WERI-Rb-1 (cell line): Measurements from ENCODE around the gene OR2T1.

ENCODE experiments used
- DNase-seq: peaks from one replicate; pipeline ENCODE4 v3.0.0-alpha.2; 2020
- H3K27ac ChIP-seq: fragments of 250-450 bp; sonication (Bioruptor Pico); 2 replicates; pipeline ENCODE4 v1.5.1; 2020; ENCODE audit warnings: mild to moderate bottlenecking, moderate library complexity
- H3K27me3 ChIP-seq: fragments of 250-450 bp; sonication (Bioruptor Pico); 2 replicates; pipeline ENCODE4 v1.5.1; 2021; ENCODE audit warnings: mild to moderate bottlenecking, low read depth, moderate library complexity; ENCODE audit not compliant: insufficient read depth, severe bottlenecking
- H3K36me3 ChIP-seq: fragments of 250-450 bp; sonication (Bioruptor Pico); 2 replicates; pipeline ENCODE4 v1.5.1; 2020; ENCODE audit warnings: mild to moderate bottlenecking, moderate library complexity
- H3K4me3 ChIP-seq: 2 replicates; pipeline ENCODE4 v1.5.1; 2011; ENCODE audit warnings: low read depth, mild to moderate bottlenecking, control low read depth, low read length
- H3K9me3 ChIP-seq: fragments of 250-450 bp; sonication (Bioruptor Pico); 2 replicates; pipeline ENCODE4 v1.5.1; 2021; ENCODE audit warnings: mild to moderate bottlenecking, moderate library complexity; ENCODE audit not compliant: severe bottlenecking
- CTCF ChIP-seq: IDR thresholded peaks from 2 replicates; pipeline ENCODE4 v1.5.1; 2011; ENCODE audit warnings: low read depth, mild to moderate bottlenecking, control low read depth, inconsistent platforms, low read length

The OR2T1 gene, protein sequence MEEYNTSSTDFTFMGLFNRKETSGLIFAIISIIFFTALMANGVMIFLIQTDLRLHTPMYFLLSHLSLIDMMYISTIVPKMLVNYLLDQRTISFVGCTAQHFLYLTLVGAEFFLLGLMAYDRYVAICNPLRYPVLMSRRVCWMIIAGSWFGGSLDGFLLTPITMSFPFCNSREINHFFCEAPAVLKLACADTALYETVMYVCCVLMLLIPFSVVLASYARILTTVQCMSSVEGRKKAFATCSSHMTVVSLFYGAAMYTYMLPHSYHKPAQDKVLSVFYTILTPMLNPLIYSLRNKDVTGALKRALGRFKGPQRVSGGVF

GRCh38 chr1:248402748-248403147 lies at the start of gene OR2T1:
Gene OR2T1, plus strand, starts transcription at chr1:248403048. Its CDS starts 3,100 bp downstream, at chr1:248406148.
- no peak for DNase-seq
- H3K27ac ChIP-seq: no peak within 1 kb of the TSS
- peaks cover 44% of the 10 kb centered on the region for H3K27me3 ChIP-seq
- H3K4me3 ChIP-seq: no peak within 1 kb of the TSS
- TF ChIP-seq CTCF: no peak
- no peaks in the 10 kb centered on the region for H3K36me3 ChIP-seq
- peaks cover 13% of the 10 kb centered on the region for H3K9me3 ChIP-seq

GRCh38 chr1:248359415-248359814 lies 43.4 kb upstream of the OR2T1 start:
- no peak for TF ChIP-seq CTCF
- H3K4me3 ChIP-seq: no peak overlapping the region
- H3K36me3 ChIP-seq: no peaks in the 10 kb centered on the region
- DNase-seq: no peak
- no peak overlapping the region for H3K27ac ChIP-seq
- peaks cover 82% of the 10 kb centered on the region for H3K27me3 ChIP-seq
- H3K9me3 ChIP-seq: peaks cover 1% of the 10 kb centered on the region

DNA sequence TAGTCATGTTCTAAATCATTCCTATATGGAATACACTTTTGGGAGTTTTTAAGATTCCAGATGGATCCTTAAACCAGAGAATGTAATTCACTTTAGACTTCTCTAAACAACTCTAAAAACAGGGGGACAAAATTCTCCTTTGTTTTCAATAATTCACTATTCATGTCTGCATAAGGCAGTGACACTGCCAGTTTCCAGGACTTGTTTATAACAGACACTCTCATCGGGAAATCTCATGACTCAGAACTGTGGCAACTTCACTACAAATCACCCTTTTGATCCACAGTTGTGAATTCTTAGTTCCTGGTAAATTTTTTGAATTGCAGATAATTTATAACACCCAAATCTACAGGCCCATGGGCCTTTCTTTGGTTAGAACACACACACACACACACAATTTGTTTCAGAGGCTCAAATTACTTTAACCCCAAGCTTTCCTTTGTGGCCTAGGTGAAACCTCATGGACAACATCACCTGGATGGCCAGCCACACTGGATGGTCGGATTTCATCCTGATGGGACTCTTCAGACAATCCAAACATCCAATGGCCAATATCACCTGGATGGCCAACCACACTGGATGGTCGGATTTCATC lies 41.6 kb upstream of the OR2T1 start, which contains the start of gene OR2T4:
Gene OR2T4 (plus strand): TSS at position 545 of the 595 bp plus-strand sequence. CDS start 0 bp downstream, at position 545.
- no peak within 1 kb of the TSS for H3K27ac ChIP-seq
- H3K4me3 ChIP-seq: no peak within 1 kb of the TSS
- no peak for TF ChIP-seq CTCF
- H3K9me3 ChIP-seq: peaks cover 4% of the 10 kb centered on the region
- H3K27me3 ChIP-seq: peaks cover 78% of the 10 kb centered on the region
- H3K36me3 ChIP-seq: no peaks in the 10 kb centered on the region
- no peak for DNase-seq

GRCh38 chr1:248366609-248367008 lies 36.2 kb upstream of the OR2T1 start:
- no peak overlapping the region for H3K4me3 ChIP-seq
- H3K36me3 ChIP-seq: no peaks in the 10 kb centered on the region
- no peak for DNase-seq
- no peak for TF ChIP-seq CTCF
- peaks cover 66% of the 10 kb centered on the region for H3K27me3 ChIP-seq
- H3K27ac ChIP-seq: no peak overlapping the region
- H3K9me3 ChIP-seq: peaks cover 4% of the 10 kb centered on the region

DNA sequence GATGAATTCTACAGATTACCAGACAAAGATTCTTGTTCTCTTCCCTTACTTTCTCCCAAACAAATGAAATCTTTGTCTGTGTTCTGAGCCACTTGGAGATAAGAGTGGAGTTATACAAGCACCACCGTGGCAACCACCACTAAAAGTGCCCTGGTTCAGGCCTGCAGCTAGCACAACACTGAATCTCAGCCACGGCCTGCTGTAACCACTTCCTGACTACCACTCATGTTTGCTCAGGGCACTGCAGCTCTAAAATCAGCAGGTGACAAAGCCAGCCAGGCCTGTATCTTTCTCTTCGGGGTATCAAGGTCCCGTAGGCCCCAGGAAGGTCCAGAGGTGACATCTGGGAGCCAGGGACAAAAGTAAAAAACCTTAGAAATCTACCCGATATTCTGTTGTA lies 30.5 kb upstream of the OR2T1 start:
- Histone ChIP-seq H3K9me3 (no peaks in the 10 kb centered on the region), H3K36me3 (no peaks in the 10 kb centered on the region), H3K27ac (no peak overlapping the region), H3K4me3 (no peak overlapping the region), H3K27me3 (peaks cover 87% of the 10 kb centered on the region)
- no peak for DNase-seq
- no peak for TF ChIP-seq CTCF
